Astrocyte of the spinal cord (primary cell): ENCODE results near the gene TMC2.

ENCODE experiments used
- DNase-seq: peaks from one replicate; pipeline ENCODE4 v3.0.0; 2011; ENCODE audit warnings: low read depth, low spot score
- H3K4me3 ChIP-seq: 2 replicates; pipeline ENCODE4 v1.5.1; 2011; ENCODE audit warnings: low read depth, mild to moderate bottlenecking, low read length, moderate library complexity
- CTCF ChIP-seq: IDR thresholded peaks from 2 replicates; pipeline ENCODE4 v1.5.1; 2012; ENCODE audit warnings: low read depth, mild to moderate bottlenecking, low read length, inconsistent platforms
- in situ Hi-C: cut with HindIII; loops from 2 replicates; pipeline ENCODE4 v1.10.0; 2017; ENCODE audit warnings: low sequenced_read_pairs

Gene TMC2

GRCh38 chr20:2657674-2658073, 121.3 kb downstream of the TMC2 start:
- no peak for TF ChIP-seq CTCF
- no peak overlapping the region for H3K4me3 ChIP-seq
- DNase-seq: no peak
- in situ Hi-C loops: no loop called here

- in situ Hi-C loops: no loop called here
- H3K4me3 ChIP-seq: no peak overlapping the region
- no peak for DNase-seq
- TF ChIP-seq CTCF: no peak
These were observed 122.3 kb downstream of the TMC2 start for GRCh38 chr20:2658414-2659354.

GRCh38 chr20:2659547-2659946, 123.2 kb downstream of the TMC2 start:
- TF ChIP-seq CTCF: no peak
- H3K4me3 ChIP-seq: no peak overlapping the region
- DNase-seq: no peak
- in situ Hi-C loops: no loop called here

GRCh38 chr20:2663364-2663886, 127.1 kb downstream of the TMC2 start:
- H3K4me3 ChIP-seq: peak overlapping the region; percentile 90
- no peak for DNase-seq
- in situ Hi-C loops: no loop called here
- TF ChIP-seq CTCF: no peak

- TF ChIP-seq CTCF: no peak
- H3K4me3 ChIP-seq: peak within 1 kb of the TSS; percentile 90
- peak; percentile 92 for DNase-seq
- in situ Hi-C loops: no loop called here
These were observed 127.7 kb downstream of the TMC2 start, which contains the start of gene IDH3B for GRCh38 chr20:2663887-2664719. Gene IDH3B, minus strand, starts transcription at chr20:2664216. Its CDS starts 28 bp downstream, at chr20:2664188.

- in situ Hi-C loops: no loop called here
- no peak overlapping the region for H3K4me3 ChIP-seq
- peak; percentile 32 for TF ChIP-seq CTCF
- DNase-seq: no peak
These were observed 135.6 kb downstream of the TMC2 start for GRCh38 chr20:2671977-2672376.
